Measurements from ENCODE around the gene RARRES1. TPM values are rescaled to one million over a fixed set of nuclear protein-coding genes. Genes with fewer than 3 reads are reported as not detected.
A peak's percentile ranks its signal among the peaks of the same experiment; 100 is the strongest.

Gene RARRES1
- total and polyA plus RNA-seq, 2 donors = 2.4 to 7.3 TPM

GRCh38 chr3:158728851-158729250 is 3.4 kb downstream of the RARRES1 start:
- Histone ChIP-seq H3K27me3 (ENCODE audit: control insufficient read depth in 2 of 2, insufficient read depth in 1 of 2, low read length in 1 of 2) (peaks cover 16 to 33% of the 10 kb centered on the region in 2 donors), H3K4me3 (ENCODE audit: low read length in 2 of 2) (no peak overlapping the region), H3K36me3 (ENCODE audit: control insufficient read depth in 2 of 2, insufficient read depth in 2 of 2, low read length in 1 of 2) (no peaks in the 10 kb centered on the region), H3K4me1 (ENCODE audit: control insufficient read depth in 2 of 2, insufficient read depth in 2 of 2, low read length in 2 of 2) (peaks cover 2 to 5% of the 10 kb centered on the region in 2 donors), H3K27ac (ENCODE audit: low read depth in 1 of 2, low read length in 1 of 2) (no peak overlapping the region), H3K9me3 (ENCODE audit: control insufficient read depth in 2 of 2, insufficient read depth in 1 of 2, low read length in 1 of 2) (no peaks in the 10 kb centered on the region)
- DNase-seq (ENCODE audit: low read depth in 6 of 9, low spot score in 9 of 9) = no peak

GRCh38 chr3:158728061-158728377 is 4.2 kb downstream of the RARRES1 start:
- peaks cover 16 to 26% of the 10 kb centered on the region in 2 donors for H3K27me3 ChIP-seq (ENCODE audit: control insufficient read depth in 2 of 2, insufficient read depth in 1 of 2, low read length in 1 of 2)
- 61% methylated on average over 4 of the region's 4 CpGs for WGBS
- H3K4me3 ChIP-seq (ENCODE audit: low read length in 2 of 2) = no peak overlapping the region
- no peak for DNase-seq (ENCODE audit: low read depth in 6 of 9, low spot score in 9 of 9)
- H3K36me3 ChIP-seq (ENCODE audit: control insufficient read depth in 2 of 2, insufficient read depth in 2 of 2, low read length in 1 of 2) = no peaks in the 10 kb centered on the region
- peaks cover 3 to 6% of the 10 kb centered on the region in 2 donors for H3K4me1 ChIP-seq (ENCODE audit: control insufficient read depth in 2 of 2, insufficient read depth in 2 of 2, low read length in 2 of 2)
- no peaks in the 10 kb centered on the region for H3K9me3 ChIP-seq (ENCODE audit: control insufficient read depth in 2 of 2, insufficient read depth in 1 of 2, low read length in 1 of 2)
- H3K27ac ChIP-seq (ENCODE audit: low read depth in 1 of 2, low read length in 1 of 2) = no peak overlapping the region

GRCh38 chr3:158727206-158728060 is 4.8 kb downstream of the RARRES1 start:
- Histone ChIP-seq H3K4me1 (ENCODE audit: control insufficient read depth in 2 of 2, insufficient read depth in 2 of 2, low read length in 2 of 2) (peaks cover 6 to 8% of the 10 kb centered on the region in 2 donors), H3K27ac (ENCODE audit: low read depth in 1 of 2, low read length in 1 of 2) (no peak overlapping the region)
- WGBS = 37% methylated on average over 10 of the region's 10 CpGs

GRCh38 chr3:158725348-158726011 is 6.8 kb downstream of the RARRES1 start:
- DNase-seq (ENCODE audit: low read depth in 6 of 9, low spot score in 9 of 9) = no peak
- Histone ChIP-seq H3K4me1 (ENCODE audit: control insufficient read depth in 2 of 2, insufficient read depth in 2 of 2, low read length in 2 of 2) (peaks cover 4 to 6% of the 10 kb centered on the region in 2 donors), H3K27me3 (ENCODE audit: control insufficient read depth in 2 of 2, insufficient read depth in 1 of 2, low read length in 1 of 2) (peaks cover 0 to 3% of the 10 kb centered on the region in 2 donors), H3K9me3 (ENCODE audit: control insufficient read depth in 2 of 2, insufficient read depth in 1 of 2, low read length in 1 of 2) (no peaks in the 10 kb centered on the region), H3K27ac (ENCODE audit: low read depth in 1 of 2, low read length in 1 of 2) (no peak overlapping the region), H3K4me3 (ENCODE audit: low read length in 2 of 2) (no peak overlapping the region), H3K36me3 (ENCODE audit: control insufficient read depth in 2 of 2, insufficient read depth in 2 of 2, low read length in 1 of 2) (no peaks in the 10 kb centered on the region)
- 91% methylated on average over 9 of the region's 9 CpGs for WGBS

More at GRCh38 chr3:158727206-158728060, 4.8 kb downstream of the RARRES1 start:
- Histone ChIP-seq H3K4me3 (ENCODE audit: low read length in 2 of 2) (no peak overlapping the region), H3K9me3 (ENCODE audit: control insufficient read depth in 2 of 2, insufficient read depth in 1 of 2, low read length in 1 of 2) (no peaks in the 10 kb centered on the region), H3K27me3 (ENCODE audit: control insufficient read depth in 2 of 2, insufficient read depth in 1 of 2, low read length in 1 of 2) (peaks cover 13 to 20% of the 10 kb centered on the region in 2 donors), H3K36me3 (ENCODE audit: control insufficient read depth in 2 of 2, insufficient read depth in 2 of 2, low read length in 1 of 2) (no peaks in the 10 kb centered on the region)
- peak; percentile 23 to 82 (median 55) for DNase-seq (ENCODE audit: low read depth in 6 of 9, low spot score in 9 of 9)

GRCh38 chr3:158723991-158724390 is 8.3 kb downstream of the RARRES1 start:
- no peaks in the 10 kb centered on the region for H3K36me3 ChIP-seq (ENCODE audit: control insufficient read depth in 2 of 2, insufficient read depth in 2 of 2, low read length in 1 of 2)
- no peak overlapping the region for H3K27ac ChIP-seq (ENCODE audit: low read depth in 1 of 2, low read length in 1 of 2)
- WGBS = 98% methylated on average over 7 of the region's 7 CpGs
- no peaks in the 10 kb centered on the region for H3K9me3 ChIP-seq (ENCODE audit: control insufficient read depth in 2 of 2, insufficient read depth in 1 of 2, low read length in 1 of 2)
- no peak for DNase-seq (ENCODE audit: low read depth in 6 of 9, low spot score in 9 of 9)
- H3K4me1 ChIP-seq (ENCODE audit: control insufficient read depth in 2 of 2, insufficient read depth in 2 of 2, low read length in 2 of 2) = peaks cover 4 to 6% of the 10 kb centered on the region in 2 donors
- no peak overlapping the region for H3K4me3 ChIP-seq (ENCODE audit: low read length in 2 of 2)
- H3K27me3 ChIP-seq (ENCODE audit: control insufficient read depth in 2 of 2, insufficient read depth in 1 of 2, low read length in 1 of 2) = no peaks in the 10 kb centered on the region

- no peak overlapping the region for H3K4me3 ChIP-seq (ENCODE audit: low read length in 2 of 2)
- WGBS = 100% methylated on average over 1 of the region's 1 CpG
- no peaks in the 10 kb centered on the region for H3K36me3 ChIP-seq (ENCODE audit: control insufficient read depth in 2 of 2, insufficient read depth in 2 of 2, low read length in 1 of 2)
- H3K27me3 ChIP-seq (ENCODE audit: control insufficient read depth in 2 of 2, insufficient read depth in 1 of 2, low read length in 1 of 2) = no peaks in the 10 kb centered on the region
- peaks cover 4% of the 10 kb centered on the region in 2 donors for H3K4me1 ChIP-seq (ENCODE audit: control insufficient read depth in 2 of 2, insufficient read depth in 2 of 2, low read length in 2 of 2)
- no peaks in the 10 kb centered on the region for H3K9me3 ChIP-seq (ENCODE audit: control insufficient read depth in 2 of 2, insufficient read depth in 1 of 2, low read length in 1 of 2)
- H3K27ac ChIP-seq (ENCODE audit: low read depth in 1 of 2, low read length in 1 of 2) = no peak overlapping the region
- DNase-seq (ENCODE audit: low read depth in 6 of 9, low spot score in 9 of 9) = no peak
Measured at GRCh38 chr3:158722108-158722507, 10.1 kb downstream of the RARRES1 start.

GRCh38 chr3:158718490-158719170 is 13.6 kb downstream of the RARRES1 start:
- no peaks in the 10 kb centered on the region for H3K27me3 ChIP-seq (ENCODE audit: control insufficient read depth in 2 of 2, insufficient read depth in 1 of 2, low read length in 1 of 2)
- no peaks in the 10 kb centered on the region for H3K9me3 ChIP-seq (ENCODE audit: control insufficient read depth in 2 of 2, insufficient read depth in 1 of 2, low read length in 1 of 2)
- no peak overlapping the region for H3K27ac ChIP-seq (ENCODE audit: low read depth in 1 of 2, low read length in 1 of 2)
- peaks cover 4% of the 10 kb centered on the region in 2 donors for H3K4me1 ChIP-seq (ENCODE audit: control insufficient read depth in 2 of 2, insufficient read depth in 2 of 2, low read length in 2 of 2)
- 98% methylated on average over 5 of the region's 5 CpGs for WGBS
- H3K36me3 ChIP-seq (ENCODE audit: control insufficient read depth in 2 of 2, insufficient read depth in 2 of 2, low read length in 1 of 2) = peaks cover 0 to 4% of the 10 kb centered on the region in 2 donors
- no peak overlapping the region for H3K4me3 ChIP-seq (ENCODE audit: low read length in 2 of 2)
- no peak for DNase-seq (ENCODE audit: low read depth in 6 of 9, low spot score in 9 of 9)

- Histone ChIP-seq H3K4me3 (ENCODE audit: low read length in 2 of 2) (no peak overlapping the region), H3K9me3 (ENCODE audit: control insufficient read depth in 2 of 2, insufficient read depth in 1 of 2, low read length in 1 of 2) (no peaks in the 10 kb centered on the region), H3K27ac (ENCODE audit: low read depth in 1 of 2, low read length in 1 of 2) (no peak overlapping the region), H3K27me3 (ENCODE audit: control insufficient read depth in 2 of 2, insufficient read depth in 1 of 2, low read length in 1 of 2) (no peaks in the 10 kb centered on the region), H3K36me3 (ENCODE audit: control insufficient read depth in 2 of 2, insufficient read depth in 2 of 2, low read length in 1 of 2) (peaks cover 4 to 7% of the 10 kb centered on the region in 2 donors), H3K4me1 (ENCODE audit: control insufficient read depth in 2 of 2, insufficient read depth in 2 of 2, low read length in 2 of 2) (no peaks in the 10 kb centered on the region)
- 100% methylated on average over 2 of the region's 2 CpGs for WGBS
- DNase-seq (ENCODE audit: low read depth in 6 of 9, low spot score in 9 of 9) = no peak
Measured at GRCh38 chr3:158717576-158717975, 14.7 kb downstream of the RARRES1 start.

- H3K4me3 ChIP-seq (ENCODE audit: low read length in 2 of 2) = no peak overlapping the region
- 85% methylated on average over 9 of the region's 9 CpGs for WGBS
- peak overlapping the region; percentile 28 to 44 for H3K27ac ChIP-seq (ENCODE audit: low read depth in 1 of 2, low read length in 1 of 2)
Measured at GRCh38 chr3:158713094-158713499, 19.2 kb downstream of the RARRES1 start.

More at GRCh38 chr3:158713094-158713499, 19.2 kb downstream of the RARRES1 start:
- H3K27me3 ChIP-seq (ENCODE audit: control insufficient read depth in 2 of 2, insufficient read depth in 1 of 2, low read length in 1 of 2) = no peaks in the 10 kb centered on the region
- DNase-seq (ENCODE audit: low read depth in 6 of 9, low spot score in 9 of 9) = no peak
- H3K36me3 ChIP-seq (ENCODE audit: control insufficient read depth in 2 of 2, insufficient read depth in 2 of 2, low read length in 1 of 2) = peaks cover 4 to 11% of the 10 kb centered on the region in 2 donors
- H3K4me1 ChIP-seq (ENCODE audit: control insufficient read depth in 2 of 2, insufficient read depth in 2 of 2, low read length in 2 of 2) = no peaks in the 10 kb centered on the region
- no peaks in the 10 kb centered on the region for H3K9me3 ChIP-seq (ENCODE audit: control insufficient read depth in 2 of 2, insufficient read depth in 1 of 2, low read length in 1 of 2)

Data from thymus (tissue), 11 donors.